MM.1S (cell line): ENCODE results near the gene MAPK11.

Source experiments
- DNase-seq: peaks from one replicate; pipeline ENCODE4 v3.0.0-alpha.2; 2015
- H2AFZ ChIP-seq: fragments of 300-600 bp; sonication (generic); 2 replicates; pipeline ENCODE4 v1.6.0; 2016; ENCODE audit warnings: antibody characterized with exemption, low read length
- H3F3A ChIP-seq: fragments of 300-600 bp; sonication (generic); 2 replicates; pipeline ENCODE4 v1.6.1; 2016; ENCODE audit warnings: mild to moderate bottlenecking, antibody characterized with exemption, low read length, moderate library complexity, mixed read lengths; ENCODE audit not compliant: insufficient read depth
- H3K27ac ChIP-seq: fragments of 300-600 bp; sonication (generic); 2 replicates; pipeline ENCODE4 v1.5.1; 2016; ENCODE audit warnings: mild to moderate bottlenecking, low read length
- H3K27me3 ChIP-seq: fragments of 300-600 bp; sonication (generic); replicated peaks from 2 replicates; pipeline ENCODE4 v1.6.0; 2016; ENCODE audit warnings: low read length; ENCODE audit not compliant: insufficient read depth
- H3K36me3 ChIP-seq: fragments of 300-600 bp; sonication (generic); replicated peaks from 2 replicates; pipeline ENCODE4 v1.6.1; 2016; ENCODE audit warnings: mild to moderate bottlenecking, low read length, mixed read lengths; ENCODE audit not compliant: insufficient read depth
- H3K4me1 ChIP-seq: fragments of 300-600 bp; sonication (generic); 2 replicates; pipeline ENCODE4 v1.6.1; 2016; ENCODE audit warnings: low read length, mixed read lengths
- H3K4me2 ChIP-seq: fragments of 300-600 bp; sonication (generic); 2 replicates; pipeline ENCODE4 v1.6.0; 2016; ENCODE audit warnings: low read depth, low read length
- H3K4me3 ChIP-seq: fragments of 300-600 bp; sonication (generic); 2 replicates; pipeline ENCODE4 v1.5.1; 2016; ENCODE audit warnings: low read length, mixed read lengths
- H3K79me2 ChIP-seq: fragments of 300-600 bp; sonication (generic); 2 replicates; pipeline ENCODE4 v1.6.1; 2016; ENCODE audit warnings: mixed run types, low read length, mixed read lengths
- H3K9ac ChIP-seq: fragments of 300-600 bp; sonication (generic); 2 replicates; pipeline ENCODE4 v1.6.1; 2016; ENCODE audit warnings: low read length, mixed read lengths
- H3K9me2 ChIP-seq: fragments of 300-600 bp; sonication (generic); replicated peaks from 2 replicates; pipeline ENCODE4 v1.6.1; 2016; ENCODE audit warnings: mild to moderate bottlenecking, low read length, mixed read lengths; ENCODE audit not compliant: insufficient read depth
- H3K9me3 ChIP-seq: fragments of 300-600 bp; sonication (generic); replicated peaks from 2 replicates; pipeline ENCODE4 v1.6.1; 2016; ENCODE audit warnings: mild to moderate bottlenecking, low read length, mixed read lengths; ENCODE audit not compliant: insufficient read depth
- H4K20me1 ChIP-seq: fragments of 300-600 bp; sonication (generic); 2 replicates; pipeline ENCODE4 v1.6.1; 2016; ENCODE audit warnings: mild to moderate bottlenecking, low read length, moderate library complexity, mixed read lengths; ENCODE audit not compliant: insufficient read depth
- EZH2 ChIP-seq: fragments of 300-600 bp; sonication (generic); optimal IDR thresholded peaks from 2 replicates; pipeline ENCODE3; 2017; ENCODE audit warnings: low read depth, mild to moderate bottlenecking, antibody characterized with exemption, low read length, mixed read lengths
- EZH2phosphoT487 ChIP-seq: fragments of 300-600 bp; sonication (generic); IDR thresholded peaks from 2 replicates; pipeline ENCODE4 v1.6.1; 2018; ENCODE audit warnings: antibody characterized with exemption, low read length
- TF ChIP-seq, protein P1 (sequence below): fragments of 300-600 bp; sonication (generic); IDR thresholded peaks from 2 replicates; pipeline ENCODE4 v1.5.1; 2016; ENCODE audit warnings: antibody characterized with exemption, low read length, mixed read lengths

Gene MAPK11

DNA sequence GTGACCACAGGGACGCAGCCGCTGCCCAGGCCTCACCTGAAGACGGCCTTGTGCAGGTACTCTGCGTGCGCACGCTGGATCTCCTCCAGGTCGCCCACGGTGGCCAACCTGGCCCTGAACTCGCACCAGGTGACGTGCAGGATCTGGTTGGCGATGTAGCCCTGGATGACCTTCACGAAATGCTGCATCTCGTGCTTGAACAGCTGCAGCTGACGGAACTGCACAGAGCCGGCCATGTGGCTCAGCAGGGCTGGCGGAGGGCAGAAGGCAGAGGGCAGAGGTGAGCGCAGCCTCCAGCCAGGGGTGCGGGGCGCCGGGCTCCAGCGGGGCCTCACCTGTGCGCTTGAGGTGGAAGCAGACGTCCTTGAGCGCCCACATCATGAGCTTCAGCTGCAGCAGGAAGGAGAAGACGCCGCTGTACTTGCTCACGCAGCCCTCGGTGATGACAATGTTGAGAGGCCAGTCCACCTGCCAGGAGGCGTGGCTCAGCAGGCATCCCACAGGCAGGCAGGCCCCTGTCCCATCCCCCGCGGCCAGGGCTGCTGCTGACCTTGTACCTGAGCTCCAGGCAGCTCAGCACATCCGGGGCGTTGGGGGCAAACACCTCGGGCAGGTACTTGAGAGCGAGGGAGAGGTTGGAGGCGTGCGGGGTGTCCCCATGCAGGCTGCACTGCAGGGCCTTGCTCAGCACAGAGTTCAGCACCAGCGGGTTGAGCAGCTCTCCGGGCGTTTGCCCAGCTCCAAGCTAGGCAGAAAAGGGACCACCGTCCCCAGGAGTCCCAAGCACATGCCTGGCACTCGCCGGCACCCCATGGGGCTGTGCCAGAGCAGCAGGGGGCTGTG lies 51.8 kb downstream of the MAPK11 start:
- Histone ChIP-seq H3K4me2 (no peak overlapping the region), H3K9ac (no peak overlapping the region), H3K79me2 (peaks cover 14% of the 10 kb centered on the region), H3K9me2 (no peaks in the 10 kb centered on the region), H3F3A (no peaks in the 10 kb centered on the region), H4K20me1 (no peaks in the 10 kb centered on the region), H3K9me3 (no peaks in the 10 kb centered on the region), H3K36me3 (no peaks in the 10 kb centered on the region), H3K27ac (no peak overlapping the region), H3K27me3 (no peaks in the 10 kb centered on the region), H3K4me1 (no peaks in the 10 kb centered on the region), H3K4me3 (no peak overlapping the region), H2AFZ (no peak overlapping the region)
- no peak for DNase-seq
- TF ChIP-seq EZH2phosphoT487 (no peak), EZH2 (no peak)
- TF ChIP-seq, protein P1, sequence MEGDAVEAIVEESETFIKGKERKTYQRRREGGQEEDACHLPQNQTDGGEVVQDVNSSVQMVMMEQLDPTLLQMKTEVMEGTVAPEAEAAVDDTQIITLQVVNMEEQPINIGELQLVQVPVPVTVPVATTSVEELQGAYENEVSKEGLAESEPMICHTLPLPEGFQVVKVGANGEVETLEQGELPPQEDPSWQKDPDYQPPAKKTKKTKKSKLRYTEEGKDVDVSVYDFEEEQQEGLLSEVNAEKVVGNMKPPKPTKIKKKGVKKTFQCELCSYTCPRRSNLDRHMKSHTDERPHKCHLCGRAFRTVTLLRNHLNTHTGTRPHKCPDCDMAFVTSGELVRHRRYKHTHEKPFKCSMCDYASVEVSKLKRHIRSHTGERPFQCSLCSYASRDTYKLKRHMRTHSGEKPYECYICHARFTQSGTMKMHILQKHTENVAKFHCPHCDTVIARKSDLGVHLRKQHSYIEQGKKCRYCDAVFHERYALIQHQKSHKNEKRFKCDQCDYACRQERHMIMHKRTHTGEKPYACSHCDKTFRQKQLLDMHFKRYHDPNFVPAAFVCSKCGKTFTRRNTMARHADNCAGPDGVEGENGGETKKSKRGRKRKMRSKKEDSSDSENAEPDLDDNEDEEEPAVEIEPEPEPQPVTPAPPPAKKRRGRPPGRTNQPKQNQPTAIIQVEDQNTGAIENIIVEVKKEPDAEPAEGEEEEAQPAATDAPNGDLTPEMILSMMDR = no peak

DNA sequence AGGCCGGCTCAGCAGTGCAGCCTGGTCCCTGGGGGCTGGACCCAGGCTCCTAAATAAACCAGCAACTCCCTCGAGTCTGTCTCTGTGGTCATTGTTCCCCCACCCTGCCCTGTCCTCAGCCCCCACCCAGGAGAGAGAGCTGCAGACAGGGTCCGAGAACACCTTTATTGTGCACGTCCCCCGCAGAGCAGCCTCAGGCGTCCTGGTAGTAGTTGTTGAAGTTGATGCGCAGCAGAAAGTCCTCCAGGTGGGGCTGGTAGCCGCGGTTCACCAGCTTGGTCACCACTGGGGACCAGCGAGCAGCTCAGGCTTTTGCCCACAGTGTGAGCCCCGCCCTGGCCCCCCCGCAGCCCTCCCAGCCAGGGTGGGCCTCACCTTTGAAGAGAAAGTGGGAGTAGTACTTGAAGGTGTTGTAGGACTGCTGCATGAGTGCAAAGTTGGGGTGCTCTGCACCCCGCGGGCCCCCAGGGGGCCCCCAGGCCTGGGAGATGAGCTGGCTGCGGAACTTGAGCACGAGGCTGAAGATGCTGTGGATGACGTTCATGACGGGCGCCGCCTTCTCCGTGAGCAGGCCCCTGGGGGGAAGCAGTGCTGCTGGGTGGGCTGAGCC lies 52.5 kb downstream of the MAPK11 start:
- H3K27me3 ChIP-seq = no peaks in the 10 kb centered on the region
- H3K9ac ChIP-seq = no peak overlapping the region
- no peak overlapping the region for H3K4me2 ChIP-seq
- TF ChIP-seq EZH2phosphoT487 (no peak), EZH2 (no peak)
- TF ChIP-seq, protein P1 = no peak
- H3K4me3 ChIP-seq = no peak overlapping the region
- no peak overlapping the region for H3K27ac ChIP-seq
- H3K79me2 ChIP-seq = peaks cover 19% of the 10 kb centered on the region
- no peaks in the 10 kb centered on the region; the same call in 1 of the 2 replicates for H3K36me3 ChIP-seq
- no peaks in the 10 kb centered on the region for H4K20me1 ChIP-seq
- no peaks in the 10 kb centered on the region for H3K9me2 ChIP-seq
- no peak overlapping the region for H2AFZ ChIP-seq
- DNase-seq = no peak
- no peaks in the 10 kb centered on the region for H3K9me3 ChIP-seq
- no peaks in the 10 kb centered on the region for H3F3A ChIP-seq
- no peaks in the 10 kb centered on the region for H3K4me1 ChIP-seq

DNA sequence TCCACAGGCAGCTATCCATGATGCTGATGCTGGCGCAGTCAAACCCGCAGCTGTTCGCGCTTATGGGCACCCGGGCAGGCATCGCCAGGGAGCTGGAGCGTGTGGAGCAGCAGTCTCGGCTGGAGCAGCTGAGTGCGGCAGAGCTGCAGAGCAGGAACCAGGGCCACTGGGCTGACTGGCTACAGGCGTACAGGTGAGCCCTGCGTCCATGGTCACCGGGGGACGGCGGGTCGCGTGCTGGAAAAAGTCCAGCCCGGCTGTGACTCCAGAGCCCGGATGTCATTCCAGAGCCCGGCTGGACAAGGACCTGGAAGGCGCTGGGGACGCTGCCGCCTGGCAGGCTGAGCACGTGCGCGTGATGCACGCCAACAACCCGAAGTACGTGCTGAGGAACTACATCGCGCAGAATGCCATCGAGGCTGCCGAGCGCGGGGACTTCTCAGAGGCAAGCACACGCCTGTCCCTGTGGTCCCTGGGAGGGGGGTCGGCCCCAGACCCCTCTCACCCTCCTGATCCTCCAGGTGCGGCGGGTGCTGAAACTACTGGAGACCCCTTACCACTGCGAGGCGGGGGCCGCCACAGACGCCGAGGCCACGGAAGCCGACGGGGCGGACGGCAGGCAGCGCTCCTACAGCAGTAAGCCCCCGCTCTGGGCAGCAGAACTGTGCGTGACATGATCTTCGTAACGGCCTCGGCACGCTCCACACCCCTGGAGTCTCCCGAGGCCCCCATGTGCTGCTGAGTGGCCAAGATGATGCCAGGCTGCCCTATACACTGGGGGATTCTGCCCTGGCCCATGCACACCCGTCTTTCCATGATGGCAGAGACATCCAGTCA lies 53.3 kb downstream of the MAPK11 start:
- no peaks in the 10 kb centered on the region for H3K9me2 ChIP-seq
- no peak overlapping the region for H3K4me3 ChIP-seq
- no peak overlapping the region for H3K9ac ChIP-seq
- no peaks in the 10 kb centered on the region for H3K4me1 ChIP-seq
- no peaks in the 10 kb centered on the region; the same call in 1 of the 2 replicates for H3K36me3 ChIP-seq
- H2AFZ ChIP-seq = no peak overlapping the region
- no peaks in the 10 kb centered on the region for H3K9me3 ChIP-seq
- no peak for DNase-seq
- H3K4me2 ChIP-seq = no peak overlapping the region
- no peaks in the 10 kb centered on the region for H3F3A ChIP-seq
- H3K27ac ChIP-seq = no peak overlapping the region
- TF ChIP-seq, protein P1 = no peak
- TF ChIP-seq EZH2 = no peak
- no peak for TF ChIP-seq EZH2phosphoT487
- peaks cover 20% of the 10 kb centered on the region for H3K79me2 ChIP-seq
- H3K27me3 ChIP-seq = no peaks in the 10 kb centered on the region
- H4K20me1 ChIP-seq = no peaks in the 10 kb centered on the region
